NCI-H128 (cell line): ENCODE measurements around the gene BMP7.
"Not testable (repeated sequence)": the region's sequence is repeated elsewhere in the genome, so short reads cannot be mapped to it uniquely, and the experiment has no call there.

Experiments used
- DNase-seq: peaks from one replicate; lab custom pipeline; 2025; ENCODE audit not compliant: unreplicated experiment; lab: John Stamatoyannopoulos, UW

The BMP7 gene

GRCh38 chr20:57251344-57251743, 15.1 kb downstream of the BMP7 start:
- DNase-seq = no peak

GRCh38 chr20:57250607-57251343, 15.7 kb downstream of the BMP7 start:
- no peak for DNase-seq

GRCh38 chr20:57249772-57250171, 16.7 kb downstream of the BMP7 start:
- DNase-seq = no peak

- no peak for DNase-seq
Observed at GRCh38 chr20:57249073-57249472, 17.4 kb downstream of the BMP7 start.

- no peak for DNase-seq
Observed at GRCh38 chr20:57248132-57248797, 18.2 kb downstream of the BMP7 start.

GRCh38 chr20:57247292-57247965, 19.0 kb downstream of the BMP7 start:
- DNase-seq = no peak

GRCh38 chr20:57245997-57246396, 20.4 kb downstream of the BMP7 start:
- no peak for DNase-seq

- no peak for DNase-seq
Observed at GRCh38 chr20:57244627-57245214, 21.7 kb downstream of the BMP7 start.

GRCh38 chr20:57244221-57244585, 22.2 kb downstream of the BMP7 start:
- no peak for DNase-seq

GRCh38 chr20:57243480-57244220, 22.8 kb downstream of the BMP7 start:
- no peak for DNase-seq

- DNase-seq = no peak
Observed at GRCh38 chr20:57242414-57242813, 24.0 kb downstream of the BMP7 start.

GRCh38 chr20:57241363-57241991, 25.0 kb downstream of the BMP7 start:
- DNase-seq = no peak

GRCh38 chr20:57240581-57241362, 25.7 kb downstream of the BMP7 start:
- DNase-seq = no peak

- not testable (repeated sequence) for DNase-seq
Observed at GRCh38 chr20:57239725-57240124, 26.7 kb downstream of the BMP7 start.

GRCh38 chr20:57239324-57239723, 27.1 kb downstream of the BMP7 start:
- DNase-seq = not testable (repeated sequence)

- DNase-seq = no peak
Observed at GRCh38 chr20:57238089-57238488, 28.4 kb downstream of the BMP7 start.

GRCh38 chr20:57237585-57237953, 28.9 kb downstream of the BMP7 start:
- DNase-seq = no peak

- no peak for DNase-seq
Observed at GRCh38 chr20:57236813-57237584, 29.4 kb downstream of the BMP7 start.

- DNase-seq = no peak
Observed at GRCh38 chr20:57234556-57235251, 31.7 kb downstream of the BMP7 start.
